ENCODE measurements around the gene NUDT21.

Gene NUDT21

DNA sequence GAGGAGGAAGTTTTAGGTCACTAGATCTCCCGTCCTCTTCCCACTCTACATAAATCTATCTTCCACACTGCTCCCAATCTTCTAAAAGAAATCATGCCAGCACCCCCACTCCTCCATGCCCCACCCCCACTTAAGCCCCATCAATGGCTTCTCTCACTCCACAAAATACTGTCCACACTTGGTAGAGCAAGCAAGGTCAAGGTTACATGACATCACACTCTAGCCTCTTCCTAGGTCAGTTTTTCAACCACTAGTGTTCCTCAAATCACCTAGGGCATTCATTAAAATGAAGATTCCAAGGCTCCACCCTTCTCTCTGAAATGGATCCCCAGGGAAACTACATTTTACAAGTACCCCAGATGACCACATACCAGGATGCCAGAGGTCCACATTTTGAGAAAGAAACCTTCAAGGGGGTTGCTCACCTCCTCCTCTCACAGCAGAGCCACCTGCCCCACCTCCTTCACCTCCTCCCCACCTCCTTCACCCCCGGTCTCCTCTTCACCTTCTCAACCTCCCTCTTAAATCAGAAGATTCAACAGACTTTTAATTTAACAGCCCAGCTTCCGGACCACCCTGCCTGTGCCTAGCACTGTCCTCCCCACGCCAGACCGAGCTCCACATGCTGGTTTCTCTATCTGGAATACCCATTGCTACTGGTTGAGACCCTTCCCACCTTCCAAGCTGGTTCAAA is 29.0 kb downstream of the NUDT21 start:
- TF ChIP-seq EP300 (IDR thresholded peaks at IDR 0.05; ENCODE audit: borderline replicate concordance): no peak
- no peak for TF ChIP-seq FOXM1 (IDR thresholded peaks at IDR 0.05; ENCODE audit: borderline replicate concordance, low read depth)
- TF ChIP-seq ZBTB7A (IDR thresholded peaks at IDR 0.05; ENCODE audit: low read depth): no peak

DNA sequence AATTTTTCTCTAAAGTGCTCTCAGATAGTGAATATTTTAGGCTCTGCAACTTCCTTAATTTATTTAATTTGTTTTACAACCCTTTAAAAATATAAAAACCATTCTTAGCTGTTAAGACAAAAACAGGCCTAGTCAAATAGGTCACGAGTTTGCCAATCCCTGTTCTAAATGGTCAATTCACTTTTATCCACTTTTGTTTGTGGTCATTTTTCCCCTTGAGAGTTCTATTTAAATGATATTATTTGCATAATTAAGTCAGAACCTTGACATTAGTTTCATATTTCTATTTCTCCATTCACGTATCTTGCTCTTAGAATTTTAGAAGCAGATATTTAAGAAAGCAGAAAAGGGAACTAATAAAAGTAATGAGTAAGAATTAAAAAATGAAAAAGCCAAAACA is 29.8 kb downstream of the NUDT21 start:
- TF ChIP-seq TCF12 (IDR thresholded peaks at IDR 0.05; ENCODE audit: low read depth): no peak
- TF ChIP-seq NFIC (IDR thresholded peaks at IDR 0.05): no peak
- no peak for TF ChIP-seq ZBTB7A (IDR thresholded peaks at IDR 0.05; ENCODE audit: low read depth)
- TF ChIP-seq TAF1 (IDR thresholded peaks at IDR 0.05; ENCODE audit: low read depth): no peak
- no peak for TF ChIP-seq CREB1 (IDR thresholded peaks at IDR 0.05; ENCODE audit: low read depth)
- TF ChIP-seq YY1 (IDR thresholded peaks at IDR 0.05; ENCODE audit: low read depth): no peak
- TF ChIP-seq, protein P1, sequence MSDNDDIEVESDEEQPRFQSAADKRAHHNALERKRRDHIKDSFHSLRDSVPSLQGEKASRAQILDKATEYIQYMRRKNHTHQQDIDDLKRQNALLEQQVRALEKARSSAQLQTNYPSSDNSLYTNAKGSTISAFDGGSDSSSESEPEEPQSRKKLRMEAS (IDR thresholded peaks at IDR 0.05): no peak
- TF ChIP-seq, protein P2, sequence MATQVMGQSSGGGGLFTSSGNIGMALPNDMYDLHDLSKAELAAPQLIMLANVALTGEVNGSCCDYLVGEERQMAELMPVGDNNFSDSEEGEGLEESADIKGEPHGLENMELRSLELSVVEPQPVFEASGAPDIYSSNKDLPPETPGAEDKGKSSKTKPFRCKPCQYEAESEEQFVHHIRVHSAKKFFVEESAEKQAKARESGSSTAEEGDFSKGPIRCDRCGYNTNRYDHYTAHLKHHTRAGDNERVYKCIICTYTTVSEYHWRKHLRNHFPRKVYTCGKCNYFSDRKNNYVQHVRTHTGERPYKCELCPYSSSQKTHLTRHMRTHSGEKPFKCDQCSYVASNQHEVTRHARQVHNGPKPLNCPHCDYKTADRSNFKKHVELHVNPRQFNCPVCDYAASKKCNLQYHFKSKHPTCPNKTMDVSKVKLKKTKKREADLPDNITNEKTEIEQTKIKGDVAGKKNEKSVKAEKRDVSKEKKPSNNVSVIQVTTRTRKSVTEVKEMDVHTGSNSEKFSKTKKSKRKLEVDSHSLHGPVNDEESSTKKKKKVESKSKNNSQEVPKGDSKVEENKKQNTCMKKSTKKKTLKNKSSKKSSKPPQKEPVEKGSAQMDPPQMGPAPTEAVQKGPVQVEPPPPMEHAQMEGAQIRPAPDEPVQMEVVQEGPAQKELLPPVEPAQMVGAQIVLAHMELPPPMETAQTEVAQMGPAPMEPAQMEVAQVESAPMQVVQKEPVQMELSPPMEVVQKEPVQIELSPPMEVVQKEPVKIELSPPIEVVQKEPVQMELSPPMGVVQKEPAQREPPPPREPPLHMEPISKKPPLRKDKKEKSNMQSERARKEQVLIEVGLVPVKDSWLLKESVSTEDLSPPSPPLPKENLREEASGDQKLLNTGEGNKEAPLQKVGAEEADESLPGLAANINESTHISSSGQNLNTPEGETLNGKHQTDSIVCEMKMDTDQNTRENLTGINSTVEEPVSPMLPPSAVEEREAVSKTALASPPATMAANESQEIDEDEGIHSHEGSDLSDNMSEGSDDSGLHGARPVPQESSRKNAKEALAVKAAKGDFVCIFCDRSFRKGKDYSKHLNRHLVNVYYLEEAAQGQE (IDR thresholded peaks at IDR 0.05; ENCODE audit: low read depth): no peak
- no peak for TF ChIP-seq EGR1 (IDR thresholded peaks at IDR 0.05)
- TF ChIP-seq CEBPB (IDR thresholded peaks at IDR 0.05): no peak
- TF ChIP-seq FOXM1 (IDR thresholded peaks at IDR 0.05; ENCODE audit: borderline replicate concordance, low read depth): no peak
- no peak for TF ChIP-seq EP300 (IDR thresholded peaks at IDR 0.05; ENCODE audit: borderline replicate concordance)
- no peak for TF ChIP-seq TEAD4 (IDR thresholded peaks at IDR 0.05)
- TF ChIP-seq, protein P3, sequence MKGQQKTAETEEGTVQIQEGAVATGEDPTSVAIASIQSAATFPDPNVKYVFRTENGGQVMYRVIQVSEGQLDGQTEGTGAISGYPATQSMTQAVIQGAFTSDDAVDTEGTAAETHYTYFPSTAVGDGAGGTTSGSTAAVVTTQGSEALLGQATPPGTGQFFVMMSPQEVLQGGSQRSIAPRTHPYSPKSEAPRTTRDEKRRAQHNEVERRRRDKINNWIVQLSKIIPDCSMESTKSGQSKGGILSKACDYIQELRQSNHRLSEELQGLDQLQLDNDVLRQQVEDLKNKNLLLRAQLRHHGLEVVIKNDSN (IDR thresholded peaks at IDR 0.05): no peak
- TF ChIP-seq RAD21 (IDR thresholded peaks at IDR 0.05; ENCODE audit: low read depth): no peak

DNA sequence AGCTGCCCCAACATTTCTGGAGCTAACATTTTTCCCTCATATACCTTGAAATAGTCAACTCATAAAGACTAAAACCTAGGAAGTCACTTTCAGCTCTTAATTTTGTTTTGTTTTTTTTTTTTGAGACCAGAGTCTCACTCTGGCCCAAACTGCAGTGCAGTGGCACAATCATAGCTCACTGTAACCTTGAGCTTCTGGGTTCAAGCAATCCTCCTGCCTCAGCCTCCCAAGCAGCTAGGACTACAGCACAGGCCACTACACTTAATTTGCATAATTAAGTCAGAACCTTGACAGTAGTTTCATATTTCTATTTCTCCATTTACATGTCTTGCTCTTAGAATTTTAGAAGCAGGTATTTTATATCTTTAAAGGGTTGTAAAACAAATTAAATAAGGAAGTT is 30.5 kb downstream of the NUDT21 start:
- no peak for TF ChIP-seq FOXM1 (IDR thresholded peaks at IDR 0.05; ENCODE audit: borderline replicate concordance, low read depth)
- no peak for TF ChIP-seq TEAD4 (IDR thresholded peaks at IDR 0.05)
- no peak for TF ChIP-seq EP300 (IDR thresholded peaks at IDR 0.05; ENCODE audit: borderline replicate concordance)
- TF ChIP-seq TAF1 (IDR thresholded peaks at IDR 0.05; ENCODE audit: low read depth): no peak
- no peak for TF ChIP-seq CREB1 (IDR thresholded peaks at IDR 0.05; ENCODE audit: low read depth)
- TF ChIP-seq ZBTB7A (IDR thresholded peaks at IDR 0.05; ENCODE audit: low read depth): no peak
- TF ChIP-seq, protein P1 (IDR thresholded peaks at IDR 0.05): no peak
- TF ChIP-seq NFIC (IDR thresholded peaks at IDR 0.05): no peak
- no peak for TF ChIP-seq RAD21 (IDR thresholded peaks at IDR 0.05; ENCODE audit: low read depth)
- TF ChIP-seq, protein P3 (IDR thresholded peaks at IDR 0.05): no peak

DNA sequence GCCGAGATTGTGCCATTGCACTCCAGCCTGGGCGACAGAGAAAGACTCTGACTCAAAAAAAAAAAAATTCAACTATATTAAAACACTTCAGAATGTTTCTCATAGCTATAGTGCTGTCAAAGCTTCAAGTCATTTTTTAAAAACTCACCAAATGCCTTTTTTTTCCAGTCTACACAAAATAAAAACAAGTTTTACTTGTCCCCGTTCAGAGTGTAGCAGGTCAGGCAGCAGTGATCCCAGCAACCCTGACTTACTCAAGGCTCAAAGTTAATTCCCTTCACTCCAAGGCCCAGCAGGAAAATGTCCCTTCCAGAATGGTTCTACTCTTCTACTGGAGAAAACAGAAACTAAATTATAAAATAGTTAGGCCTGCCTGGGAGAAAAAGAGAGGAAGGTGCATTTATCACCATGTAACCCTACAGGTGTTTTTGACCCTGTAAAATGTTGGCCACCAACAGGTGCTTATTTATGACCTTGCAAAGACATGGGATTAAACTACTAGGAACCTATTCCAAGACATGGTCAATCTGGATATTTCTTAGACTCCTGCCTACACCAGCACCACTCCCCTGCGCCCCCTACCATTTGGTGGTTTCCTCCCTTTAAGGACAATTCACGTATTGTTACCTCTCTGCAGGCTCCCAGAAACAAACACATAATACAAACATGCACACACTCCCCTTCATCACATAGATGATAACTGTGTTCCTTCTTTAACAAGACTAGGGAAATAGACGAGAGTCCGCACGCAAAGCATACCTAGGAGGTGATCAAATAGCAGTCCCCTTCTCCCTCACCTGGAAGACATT is 31.2 kb downstream of the NUDT21 start:
- TF ChIP-seq ZBTB7A (IDR thresholded peaks at IDR 0.05; ENCODE audit: low read depth) (no peak), RAD21 (IDR thresholded peaks at IDR 0.05; ENCODE audit: low read depth) (no peak), CEBPB (IDR thresholded peaks at IDR 0.05) (no peak), TAF1 (IDR thresholded peaks at IDR 0.05; ENCODE audit: low read depth) (no peak), TEAD4 (IDR thresholded peaks at IDR 0.05) (no peak), CREB1 (IDR thresholded peaks at IDR 0.05; ENCODE audit: low read depth) (no peak), TCF12 (IDR thresholded peaks at IDR 0.05; ENCODE audit: low read depth) (no peak)
- TF ChIP-seq, protein P3 (IDR thresholded peaks at IDR 0.05): no peak
- TF ChIP-seq, protein P2 (IDR thresholded peaks at IDR 0.05; ENCODE audit: low read depth): no peak

DNA sequence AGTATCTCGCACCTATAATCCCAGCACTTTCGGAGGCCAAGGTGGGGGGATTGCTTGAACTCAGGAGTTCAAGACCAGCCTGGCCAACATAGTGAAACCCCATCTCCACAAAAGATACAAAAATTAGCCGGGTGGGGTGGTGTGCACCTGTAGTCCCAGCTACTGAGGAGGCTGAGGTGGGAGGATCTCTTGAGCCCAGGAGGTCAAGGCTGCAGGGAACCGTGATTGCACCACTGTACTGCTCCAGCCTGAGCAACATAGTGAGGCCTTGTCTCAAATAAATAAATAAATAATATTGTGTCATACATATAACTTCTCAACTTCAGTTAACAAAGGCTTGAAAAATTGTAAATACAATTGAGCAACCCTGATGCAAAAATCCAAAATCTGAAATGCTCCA is 34.0 kb downstream of the NUDT21 start:
- TF ChIP-seq TEAD4 (IDR thresholded peaks at IDR 0.05) (no peak), YY1 (IDR thresholded peaks at IDR 0.05; ENCODE audit: low read depth) (no peak), EP300 (IDR thresholded peaks at IDR 0.05; ENCODE audit: borderline replicate concordance) (no peak), NFIC (IDR thresholded peaks at IDR 0.05) (no peak), CEBPB (IDR thresholded peaks at IDR 0.05) (no peak), RAD21 (IDR thresholded peaks at IDR 0.05; ENCODE audit: low read depth) (no peak), TAF1 (IDR thresholded peaks at IDR 0.05; ENCODE audit: low read depth) (no peak), TCF12 (IDR thresholded peaks at IDR 0.05; ENCODE audit: low read depth) (no peak), CREB1 (IDR thresholded peaks at IDR 0.05; ENCODE audit: low read depth) (no peak), ZBTB7A (IDR thresholded peaks at IDR 0.05; ENCODE audit: low read depth) (no peak), FOXM1 (IDR thresholded peaks at IDR 0.05; ENCODE audit: borderline replicate concordance, low read depth) (no peak), EGR1 (IDR thresholded peaks at IDR 0.05) (no peak)
- TF ChIP-seq, protein P1 (IDR thresholded peaks at IDR 0.05): no peak
- TF ChIP-seq, protein P2 (IDR thresholded peaks at IDR 0.05; ENCODE audit: low read depth): no peak
- TF ChIP-seq, protein P3 (IDR thresholded peaks at IDR 0.05): no peak

All from Ishikawa (cell line).